HG02885 (cell line): ENCODE results near the gene CACNA2D2.

Experiments used
- ATAC-seq: cut with Tn5 transposase; IDR thresholded peaks from one replicate; pipeline ENCODE4 v1.9.1; 2021; ENCODE audit warnings: mild to moderate bottlenecking; ENCODE audit not compliant: unreplicated experiment, poor library complexity

CACNA2D2 gene

DNA sequence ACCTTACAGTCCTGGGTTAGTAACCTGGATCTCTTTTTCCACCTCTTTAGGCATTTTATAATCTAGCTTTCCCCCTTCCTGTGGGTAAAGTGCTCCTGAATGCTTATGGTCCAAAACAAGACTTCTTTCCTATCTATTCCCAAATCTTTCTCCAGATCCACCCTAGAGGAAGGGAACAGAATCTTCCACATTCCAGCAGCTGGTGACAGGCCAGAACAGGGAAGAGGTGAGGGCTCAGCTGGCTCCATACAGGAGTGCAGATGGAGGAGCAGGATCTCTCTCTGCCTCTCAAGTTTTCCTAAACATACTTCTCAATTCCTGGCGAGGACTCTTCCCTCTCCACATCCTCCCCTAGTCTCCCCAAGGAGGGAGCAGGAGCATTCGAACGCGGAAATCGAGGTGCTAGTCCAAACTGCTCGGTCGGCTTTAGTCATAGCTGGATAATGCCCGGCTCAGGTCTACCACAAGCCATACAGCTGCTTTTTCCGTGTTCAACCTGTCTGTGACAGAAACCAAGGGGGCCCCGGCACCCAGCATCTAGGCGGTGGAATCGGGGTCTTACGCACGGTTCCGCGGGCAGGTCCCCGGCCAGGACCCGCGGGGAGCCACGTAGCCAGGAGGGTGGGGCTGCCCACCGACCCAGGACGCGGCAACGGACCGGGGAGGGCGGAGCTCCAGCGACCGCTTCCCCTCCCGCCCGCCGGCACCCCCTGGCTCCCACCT lies 166.8 kb downstream of the CACNA2D2 start:
- ATAC-seq, result peak; percentile 35

DNA sequence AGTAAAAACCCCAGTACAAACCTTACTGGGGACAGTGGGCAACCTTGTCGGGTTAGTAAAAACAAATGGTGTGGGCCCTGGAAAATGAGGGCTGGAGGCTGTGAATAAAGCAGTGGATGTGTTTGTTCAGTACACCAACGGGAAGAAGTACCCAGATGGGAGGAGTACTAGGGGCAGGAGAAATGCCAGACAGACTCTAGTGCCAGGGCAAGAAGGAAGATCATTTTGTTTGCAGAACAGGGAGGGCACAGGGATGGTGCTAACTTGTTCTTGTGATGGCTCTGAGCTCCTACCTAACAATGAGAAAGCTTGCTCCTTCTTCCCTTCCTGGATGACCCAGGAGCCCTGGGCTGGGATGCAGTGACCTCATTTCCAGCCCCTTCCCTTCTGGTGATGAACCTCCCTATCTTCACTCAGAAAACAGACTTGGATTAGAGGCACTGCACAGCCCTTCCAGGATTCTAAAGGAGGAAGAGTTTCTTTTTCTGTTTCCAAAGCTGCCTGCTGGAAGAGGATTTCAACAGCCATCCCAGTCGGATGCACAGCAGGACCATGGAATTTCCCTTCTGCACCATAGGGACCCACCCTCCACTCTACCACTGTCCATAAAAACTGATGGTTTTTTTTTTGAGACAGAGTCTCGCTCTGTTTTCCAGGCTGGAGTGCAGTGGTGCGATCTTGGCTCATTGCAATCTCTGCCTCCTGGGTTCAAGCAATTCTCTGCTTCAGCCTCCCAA lies 168.9 kb downstream of the CACNA2D2 start:
- ATAC-seq, result no peak

DNA sequence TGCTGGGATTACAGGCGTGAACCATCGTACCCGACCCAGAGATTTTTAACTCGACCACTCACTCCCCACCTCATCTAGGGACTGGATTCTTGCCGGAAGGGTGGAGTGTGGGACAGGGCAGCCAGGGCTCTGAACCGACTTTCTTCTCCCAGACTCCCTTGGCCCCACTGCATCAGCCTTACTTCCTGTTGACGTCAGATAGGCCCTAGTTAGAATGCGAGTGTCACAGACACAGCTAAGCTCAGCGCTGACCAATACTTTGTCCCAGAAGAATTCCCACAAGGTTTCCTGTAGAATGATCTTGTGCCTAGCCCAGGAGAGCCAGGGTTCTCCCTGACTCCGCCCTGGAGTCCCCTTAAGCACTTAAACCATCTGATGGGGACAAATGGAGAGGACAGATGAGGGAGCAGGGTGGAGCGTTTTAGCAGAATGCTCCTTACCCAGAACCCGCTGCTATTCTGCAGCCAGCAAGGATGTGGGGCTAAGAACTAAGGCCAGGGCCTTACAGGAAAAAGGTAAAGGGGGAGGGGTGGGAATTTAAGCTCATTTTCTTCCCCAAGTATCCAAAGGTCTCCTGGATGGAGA lies 169.6 kb downstream of the CACNA2D2 start:
- ATAC-seq, result no peak

DNA sequence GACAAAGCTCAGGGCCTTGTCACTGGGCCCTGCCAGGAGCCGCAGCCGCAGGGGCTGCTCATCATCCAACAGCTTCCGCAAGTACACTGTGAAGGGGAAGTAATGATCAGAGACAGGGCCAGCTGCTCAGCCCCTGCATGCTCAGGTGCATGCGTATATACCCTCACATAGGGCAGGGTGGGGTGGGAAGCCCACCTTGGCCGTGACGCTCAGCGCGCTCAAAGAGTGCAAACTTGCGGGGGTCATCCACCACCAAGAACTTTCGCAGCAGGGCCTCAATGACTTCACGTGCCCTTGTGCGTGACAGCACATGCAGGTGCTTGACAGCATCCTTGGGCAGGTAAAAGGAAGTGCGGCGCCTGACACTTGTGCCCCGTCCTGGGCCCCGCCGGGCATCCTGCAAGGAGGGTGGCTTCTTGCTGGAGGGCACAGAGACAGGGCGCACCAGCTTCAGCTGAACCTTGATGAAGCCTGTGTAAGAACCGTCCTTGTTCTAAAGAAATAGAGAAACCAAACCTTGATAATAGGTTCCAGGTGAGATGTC lies 172.0 kb downstream of the CACNA2D2 start:
- no peak for ATAC-seq

DNA sequence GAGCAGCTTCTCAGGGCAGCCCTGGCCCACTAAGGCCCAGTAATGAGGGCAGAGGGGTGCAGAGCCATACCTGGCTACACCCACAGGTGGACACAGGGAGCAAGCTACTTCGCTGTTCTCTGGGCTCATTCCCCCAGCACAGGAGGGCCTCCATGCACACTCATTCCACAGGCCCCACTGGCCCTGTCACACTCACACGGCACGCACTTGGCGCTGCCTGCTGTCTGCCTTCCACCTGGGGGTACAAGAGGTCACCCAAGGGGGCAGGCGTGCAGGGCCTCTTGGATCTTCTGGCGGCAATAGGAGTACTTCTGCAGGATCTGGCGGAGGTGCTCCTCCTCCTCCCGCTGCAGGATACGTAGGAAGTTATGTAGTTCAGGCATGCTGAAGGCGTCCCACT lies 173.1 kb downstream of the CACNA2D2 start:
- no peak for ATAC-seq

DNA sequence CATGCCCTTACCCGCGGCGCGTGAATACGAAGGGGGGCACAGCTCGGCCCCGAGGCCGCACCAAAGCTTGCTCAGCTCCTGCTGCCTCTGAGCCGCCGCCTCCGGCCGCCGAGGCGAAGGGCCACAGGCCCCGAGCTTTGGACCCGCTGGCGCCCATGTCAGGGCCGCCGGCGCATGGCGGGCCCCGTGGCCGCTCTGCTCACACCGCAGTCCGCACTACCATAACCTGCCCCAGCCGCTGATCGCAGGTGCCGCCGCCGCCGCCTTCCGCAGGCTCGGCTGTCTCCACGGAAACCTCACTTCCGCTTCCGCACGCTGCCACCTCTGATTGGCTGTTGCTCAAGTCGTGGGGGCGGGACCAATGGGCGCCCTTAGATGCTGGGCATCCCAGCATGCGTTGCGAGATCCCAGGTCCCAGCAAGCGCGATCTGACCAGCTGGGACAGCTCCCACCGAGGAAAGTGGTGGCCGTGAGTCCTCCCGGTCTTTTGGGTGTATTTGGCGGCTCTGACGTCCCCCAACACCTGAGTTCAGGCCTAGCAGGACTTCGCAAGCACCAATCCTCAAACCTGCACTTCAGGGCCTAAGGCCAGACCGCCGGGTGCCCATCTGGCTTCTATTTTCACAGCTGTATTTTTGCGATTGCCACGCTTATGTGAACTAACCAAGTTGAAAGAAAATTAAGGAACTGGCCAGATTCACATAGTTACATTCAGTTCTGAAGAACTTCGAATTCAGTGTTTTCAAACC lies 175.3 kb downstream of the CACNA2D2 start, which contains the start of gene TUSC2:
Gene TUSC2 (minus strand): TSS at position 281 of the 749 bp plus-strand sequence. CDS start 124 bp downstream, at position 157.
- ATAC-seq, result peak; percentile 91

DNA sequence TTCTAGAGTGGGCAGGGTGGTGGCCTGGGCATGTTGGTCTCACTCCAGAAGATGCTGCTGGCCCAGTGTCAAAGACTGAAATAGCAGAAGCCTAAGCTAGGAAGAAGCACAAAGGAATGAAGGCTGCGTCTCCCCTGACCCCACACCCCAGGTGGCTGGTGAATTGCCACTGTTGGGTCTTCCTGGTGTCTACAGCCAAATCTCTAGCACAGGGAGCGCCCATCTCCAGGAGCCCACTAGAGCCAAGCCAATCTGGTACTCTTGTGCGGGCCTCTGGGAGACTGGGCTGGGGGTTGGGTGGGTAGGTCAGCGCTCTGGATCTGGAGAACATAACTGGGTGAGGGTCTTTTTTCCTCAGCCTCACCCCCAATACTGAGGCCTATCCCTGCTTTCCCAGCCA lies 176.3 kb downstream of the CACNA2D2 start:
- ATAC-seq, result no peak

DNA sequence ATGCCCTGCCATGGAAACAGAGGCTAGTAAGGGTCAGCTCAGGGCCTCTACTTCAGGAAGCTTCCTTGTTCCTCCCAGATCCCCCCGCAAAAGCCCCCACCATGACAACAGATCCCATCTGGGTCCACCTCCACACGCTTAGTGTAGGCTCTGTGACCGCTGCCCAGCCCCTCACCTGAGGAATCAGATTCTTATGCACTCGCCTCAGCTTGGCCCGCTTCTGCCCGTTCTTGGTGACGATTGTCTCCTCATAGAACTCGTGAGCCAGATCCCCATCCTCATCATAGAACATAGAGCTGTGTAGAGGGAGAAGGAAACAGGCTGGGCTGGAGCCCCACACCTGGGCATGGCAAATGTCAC lies 177.3 kb downstream of the CACNA2D2 start:
- ATAC-seq, result no peak

DNA sequence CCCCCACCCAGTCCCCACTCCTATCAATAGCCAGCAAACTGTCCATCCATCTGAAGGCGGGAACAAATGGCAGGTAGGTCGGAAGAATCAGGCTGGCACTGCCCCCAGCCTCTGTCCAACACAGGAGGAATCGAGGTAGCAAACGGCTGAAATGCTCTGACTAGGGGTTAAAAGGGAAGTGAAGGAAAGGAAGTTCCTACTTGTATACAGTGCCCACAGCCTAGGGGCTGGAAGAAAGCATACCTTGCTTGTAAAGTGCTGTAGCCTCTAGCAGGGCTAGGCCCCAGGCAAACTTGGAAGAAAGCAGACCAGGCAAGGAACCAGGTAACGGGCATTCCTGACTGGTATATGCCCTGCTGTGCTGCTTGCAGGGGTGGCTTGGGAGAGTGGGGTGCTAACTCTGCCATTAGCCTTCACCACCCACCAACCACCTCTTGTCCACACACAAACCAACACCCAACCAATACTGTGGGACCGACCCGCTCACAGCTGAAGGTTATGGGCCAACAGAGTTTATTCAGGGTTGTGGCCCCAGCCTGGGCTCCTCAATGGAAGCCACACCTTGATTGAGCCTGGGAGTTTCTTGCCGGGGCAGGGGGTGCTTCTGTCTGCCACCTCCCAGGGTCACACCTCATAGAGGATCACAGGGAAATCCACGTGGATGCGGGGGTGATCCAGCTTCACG lies 177.8 kb downstream of the CACNA2D2 start:
- no peak for ATAC-seq

DNA sequence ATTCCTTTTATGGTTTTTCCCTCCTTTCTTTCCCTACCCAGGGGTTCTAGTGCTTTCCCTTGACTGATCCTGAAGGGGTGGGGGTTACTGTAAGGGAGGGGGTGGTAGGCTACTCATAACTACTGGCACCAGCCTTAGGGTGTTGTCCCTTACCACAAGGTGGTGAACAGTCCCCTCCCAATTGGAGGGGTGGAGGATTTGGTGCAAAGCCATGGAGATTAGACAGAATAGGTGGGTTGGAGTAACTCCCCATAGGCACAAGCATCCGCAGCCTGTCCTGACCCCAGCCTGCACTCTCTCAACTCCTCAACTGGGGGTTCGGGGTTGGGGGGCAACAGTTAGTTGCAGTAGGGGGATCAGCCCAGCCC lies 178.3 kb downstream of the CACNA2D2 start:
- ATAC-seq, result no peak

DNA sequence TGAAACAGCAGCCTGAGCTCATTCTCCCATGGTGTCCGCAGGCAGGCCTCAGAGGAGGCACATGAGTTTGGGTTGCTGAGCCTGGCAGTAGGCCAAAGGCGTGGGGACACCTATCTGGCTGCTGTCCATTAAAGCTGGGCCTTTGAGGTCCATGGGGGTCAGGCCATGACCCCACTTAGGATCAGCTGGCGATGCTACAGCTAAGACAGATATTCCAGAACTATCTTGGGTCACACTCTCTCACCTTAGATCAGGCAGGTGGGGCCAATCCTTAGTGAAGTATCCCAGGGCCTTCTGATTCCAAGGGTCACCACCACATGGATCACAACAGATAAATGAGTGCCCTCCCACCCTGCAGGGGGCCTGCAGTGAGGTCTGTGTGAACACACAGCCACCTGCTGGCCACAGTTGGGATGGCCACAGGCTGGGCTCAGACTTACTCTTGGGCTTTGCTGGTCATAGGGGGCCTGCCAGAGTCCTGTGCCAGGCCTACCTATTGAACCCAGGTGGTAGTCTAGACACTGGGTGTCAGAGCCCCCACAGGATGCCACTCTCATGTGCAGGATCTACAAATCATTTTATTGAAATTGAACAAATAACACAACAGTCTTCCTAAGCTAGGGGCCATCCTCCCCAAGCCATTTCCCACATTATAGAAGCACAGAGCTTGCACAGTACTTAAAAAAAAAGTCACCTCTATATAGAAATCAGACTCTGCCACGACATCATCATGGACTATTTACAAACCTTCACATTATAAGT lies 178.9 kb downstream of the CACNA2D2 start:
- no peak for ATAC-seq

DNA sequence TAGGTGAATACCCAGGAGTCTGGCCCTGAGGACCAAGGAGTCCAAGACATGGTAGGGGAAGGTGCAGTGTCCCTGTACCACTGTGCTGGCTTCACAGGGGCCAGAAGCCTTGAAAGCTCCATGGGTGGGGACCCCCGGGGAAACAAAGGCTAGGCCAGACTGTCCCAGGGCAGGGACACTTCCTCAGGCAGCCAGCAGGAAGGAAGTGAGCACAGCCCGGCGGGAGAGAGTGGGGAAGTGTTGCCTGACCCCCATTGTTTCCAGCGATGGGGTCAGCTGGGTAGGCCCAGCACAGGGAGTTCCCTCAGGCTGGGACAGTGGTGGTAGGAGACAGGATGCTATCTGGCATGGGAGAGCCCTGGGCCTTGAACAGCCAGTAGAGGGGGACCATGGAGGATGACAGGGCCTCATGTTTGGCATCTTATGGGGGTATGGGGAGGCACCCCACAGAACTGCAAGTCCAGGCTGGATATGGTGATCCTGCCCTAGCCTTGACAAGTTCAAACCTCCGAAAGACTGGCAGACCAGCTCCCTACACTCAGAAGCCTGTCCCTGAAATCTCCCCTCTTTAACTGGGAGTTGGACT lies 179.7 kb downstream of the CACNA2D2 start:
- ATAC-seq, result no peak

DNA sequence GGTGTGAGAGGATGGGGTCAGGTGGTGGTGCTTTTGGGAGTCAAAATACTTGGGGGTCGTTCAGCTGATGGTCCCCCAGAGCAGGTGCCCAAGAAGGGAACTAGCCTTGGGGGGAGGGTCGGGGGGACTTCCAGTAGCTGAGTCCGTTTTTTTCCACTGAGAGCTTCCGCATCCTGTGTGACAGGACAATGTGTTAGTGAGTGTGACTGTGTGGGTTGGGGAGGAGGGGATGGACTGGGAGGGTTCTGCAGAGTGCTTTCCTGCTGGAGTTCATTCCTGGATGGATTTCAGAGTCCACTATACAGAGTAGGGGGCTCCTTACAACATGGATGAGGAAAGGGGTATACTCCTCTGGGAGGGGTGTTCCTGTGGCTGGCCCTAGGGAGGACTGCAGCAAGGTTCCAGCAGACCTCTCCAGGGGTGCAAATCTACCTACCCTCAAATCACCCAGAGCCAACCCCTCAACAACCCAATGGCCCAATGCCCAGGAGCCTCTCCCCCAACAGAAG lies 180.3 kb downstream of the CACNA2D2 start:
- no peak for ATAC-seq

DNA sequence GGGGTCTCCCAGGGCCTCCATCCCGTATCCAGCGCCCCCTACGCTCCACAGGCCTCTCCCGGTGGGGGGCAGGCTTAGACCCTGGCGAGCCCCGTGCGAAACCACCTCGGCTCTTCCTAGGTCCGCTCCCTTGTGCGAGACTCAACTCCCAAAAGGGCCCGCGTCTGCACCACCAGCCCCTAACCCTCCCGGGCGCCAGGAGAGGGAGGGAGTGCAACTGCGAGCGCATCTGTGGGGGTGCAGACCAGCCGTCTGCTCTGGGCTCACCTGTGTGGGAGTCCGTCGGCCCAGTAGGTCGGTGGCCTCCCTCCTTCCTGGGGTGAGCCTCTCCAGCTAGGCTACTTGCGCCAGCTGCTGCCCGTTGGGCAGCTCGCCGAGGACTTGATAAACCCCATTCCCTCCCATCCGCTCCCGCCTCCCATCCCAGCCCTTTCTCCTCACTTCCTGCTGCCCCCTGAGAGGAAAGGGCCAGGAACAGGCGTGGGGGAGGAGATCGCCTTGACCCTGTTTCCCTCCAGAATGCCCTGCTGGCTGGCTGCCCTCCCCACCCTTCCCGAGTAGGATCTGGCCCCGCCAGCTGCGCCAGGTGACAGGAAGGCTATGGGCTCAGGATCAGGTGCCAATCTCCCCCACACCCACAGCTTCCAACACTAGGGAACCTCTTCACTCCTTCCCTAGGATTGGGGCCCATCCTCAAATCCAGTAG lies 180.9 kb downstream of the CACNA2D2 start, which contains the start of gene HYAL2:
Gene HYAL2 (minus strand): TSS at position 360 of the 706 bp plus-strand sequence. CDS start 2,256 bp downstream, outside the sequence.
- no peak for ATAC-seq

DNA sequence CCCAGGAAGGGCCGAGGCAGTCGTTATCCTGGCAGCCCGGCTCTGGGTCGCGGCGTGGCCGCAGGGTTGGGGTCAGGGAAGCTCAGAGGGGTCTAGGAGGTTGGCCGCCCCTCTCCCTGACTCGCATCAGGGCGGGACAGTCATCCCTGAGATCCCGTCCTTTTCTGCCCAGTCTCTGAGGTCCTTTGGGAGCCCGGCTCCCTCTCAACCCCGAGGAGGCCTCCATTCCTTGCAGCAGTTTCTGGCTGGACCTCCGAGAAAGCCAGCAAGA lies 181.4 kb downstream of the CACNA2D2 start:
- no peak for ATAC-seq

DNA sequence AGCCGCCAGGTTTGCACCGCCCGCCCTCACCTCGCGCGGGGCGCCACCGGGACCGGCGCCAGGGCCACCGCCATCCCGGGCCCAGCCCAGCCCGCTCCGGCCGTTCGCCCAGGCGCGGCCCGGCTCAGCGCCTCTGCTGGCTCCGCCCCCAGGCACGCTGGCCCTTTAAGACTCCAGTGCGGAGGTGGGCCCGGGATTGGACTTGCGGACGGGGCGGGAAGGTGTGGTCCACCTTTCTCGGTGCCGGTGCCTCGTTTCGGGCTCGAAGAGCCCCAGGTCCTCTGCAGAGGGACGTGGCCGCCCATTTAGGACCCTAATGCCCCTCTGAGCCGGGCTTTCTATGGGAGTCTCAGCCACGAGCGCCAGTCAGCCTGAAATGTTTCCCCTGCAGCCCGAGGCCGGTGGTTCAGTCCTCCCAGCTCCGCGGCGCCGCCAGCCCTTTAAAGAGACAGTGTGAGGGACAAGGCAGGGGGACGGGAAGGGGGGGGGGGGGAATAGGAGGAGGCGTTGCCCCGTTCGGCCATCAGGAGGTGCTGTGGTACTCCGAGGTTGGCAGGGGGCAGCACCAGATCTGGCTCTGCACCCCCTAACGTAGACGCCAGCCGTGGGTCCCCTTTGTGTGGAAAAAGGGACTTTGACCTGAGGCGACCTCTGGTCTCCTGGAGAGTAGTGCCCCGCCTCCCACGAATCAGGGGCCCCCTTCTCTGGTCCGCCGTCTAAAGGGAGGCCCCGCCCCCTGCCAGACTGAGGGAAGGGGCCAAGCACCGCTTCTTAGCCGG lies 181.9 kb downstream of the CACNA2D2 start:
- peak; percentile 83 for ATAC-seq

DNA sequence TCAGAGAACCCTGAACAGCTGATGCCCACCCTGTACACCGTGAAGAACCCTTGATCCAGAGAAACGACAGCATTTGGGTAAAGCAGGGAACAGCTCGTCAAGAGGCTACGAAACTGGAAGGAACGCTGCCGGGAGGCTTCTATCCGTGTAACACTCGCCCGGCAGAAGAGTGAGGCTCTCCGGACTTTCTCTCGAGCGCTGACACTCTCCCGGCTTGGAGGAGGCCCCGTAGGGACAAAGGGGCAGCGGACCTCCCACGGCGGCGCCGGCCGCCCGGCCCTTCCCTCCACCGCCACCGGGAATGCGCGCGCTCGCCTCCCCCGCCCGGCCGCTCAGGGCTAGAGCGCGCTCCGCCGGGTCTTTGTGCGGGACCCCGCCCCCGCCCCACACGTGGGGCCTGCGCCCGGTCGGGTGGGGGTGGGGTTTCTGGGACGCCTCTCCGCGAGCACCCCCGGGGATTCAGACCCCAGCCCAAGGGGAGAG lies 182.5 kb downstream of the CACNA2D2 start:
- peak; percentile 56 for ATAC-seq
